ENCODE measurements around the gene KASH5.

KASH5 gene

GRCh38 chr19:49421039-49421877, 33.2 kb downstream of the KASH5 start:
- DNase-seq (ENCODE audit: low read depth): peak; percentile 36

- DNase-seq (ENCODE audit: low read depth): no peak
Measured at GRCh38 chr19:49421878-49422202, 33.8 kb downstream of the KASH5 start.

- peak; percentile 29 for DNase-seq (ENCODE audit: low read depth)
Measured at GRCh38 chr19:49422407-49423070, 34.5 kb downstream of the KASH5 start.

GRCh38 chr19:49423071-49423984, 35.3 kb downstream of the KASH5 start, which contains the start of gene PTH2:
Gene PTH2 (minus strand): TSS chr19:49423441. CDS start chr19:49423339, 102 bp downstream.
- DNase-seq (ENCODE audit: low read depth): no peak

GRCh38 chr19:49423985-49424303, 35.9 kb downstream of the KASH5 start:
- DNase-seq (ENCODE audit: low read depth): no peak

- DNase-seq (ENCODE audit: low read depth): no peak
Measured at GRCh38 chr19:49425178-49425577, 37.1 kb downstream of the KASH5 start, which contains the start of gene GFY. Gene GFY (plus strand): TSS chr19:49425388. CDS start chr19:49426431, 1,043 bp downstream.

GRCh38 chr19:49425922-49426592, 38.0 kb downstream of the KASH5 start:
- DNase-seq (ENCODE audit: low read depth): peak; percentile 15

- DNase-seq (ENCODE audit: low read depth): no peak
Measured at GRCh38 chr19:49427339-49427738, 39.3 kb downstream of the KASH5 start.

- peak; percentile 30 for DNase-seq (ENCODE audit: low read depth)
Measured at GRCh38 chr19:49427855-49428546, 40.0 kb downstream of the KASH5 start.

- DNase-seq (ENCODE audit: low read depth): no peak
Measured at GRCh38 chr19:49428547-49429451, 40.8 kb downstream of the KASH5 start.

GRCh38 chr19:49430172-49430677, 42.2 kb downstream of the KASH5 start:
- DNase-seq (ENCODE audit: low read depth): no peak

- peak; percentile 39 for DNase-seq (ENCODE audit: low read depth)
Measured at GRCh38 chr19:49430678-49431329, 42.8 kb downstream of the KASH5 start.

- DNase-seq (ENCODE audit: low read depth): no peak
Measured at GRCh38 chr19:49431330-49431749, 43.3 kb downstream of the KASH5 start.

- DNase-seq (ENCODE audit: low read depth): no peak
Measured at GRCh38 chr19:49432141-49433073, 44.4 kb downstream of the KASH5 start.

- DNase-seq (ENCODE audit: low read depth): no peak
Measured at GRCh38 chr19:49433240-49433901, 45.3 kb downstream of the KASH5 start.

GRCh38 chr19:49434907-49435583, 47.0 kb downstream of the KASH5 start:
- no peak for DNase-seq (ENCODE audit: low read depth)

GRCh38 chr19:49435670-49436069, 47.6 kb downstream of the KASH5 start:
- DNase-seq (ENCODE audit: low read depth): no peak
